Right lobe of liver (tissue), 4 donors: ENCODE measurements around the gene AIPL1.

Experiments
- POLR2A ChIP-seq: fragments of 450-650 bp; IDR thresholded peaks from one replicate; pipeline ENCODE4 v1.6.1; 2017; ENCODE audit warnings: antibody characterized with exemption, mild to moderate bottlenecking
- TF ChIP-seq, protein P1 (sequence below), 4 donors: fragments of 200-600 bp in 3 of 4; fragments of 450-650 bp in 1 of 4; IDR thresholded peaks; one replicate each; pipeline versions ENCODE4 v1.5.1 to v1.8.0; 2016 to 2022; ENCODE audit warnings: antibody characterized with exemption in 4 of 4, mild to moderate bottlenecking in 2 of 4
- donor health status: DM: no; HTN: no; CAD: no.
- donor health status: DM: no; HTN: no; CAD: no.
- donor health status: DM: no; HTN: yes; CAD: no.

DNA sequence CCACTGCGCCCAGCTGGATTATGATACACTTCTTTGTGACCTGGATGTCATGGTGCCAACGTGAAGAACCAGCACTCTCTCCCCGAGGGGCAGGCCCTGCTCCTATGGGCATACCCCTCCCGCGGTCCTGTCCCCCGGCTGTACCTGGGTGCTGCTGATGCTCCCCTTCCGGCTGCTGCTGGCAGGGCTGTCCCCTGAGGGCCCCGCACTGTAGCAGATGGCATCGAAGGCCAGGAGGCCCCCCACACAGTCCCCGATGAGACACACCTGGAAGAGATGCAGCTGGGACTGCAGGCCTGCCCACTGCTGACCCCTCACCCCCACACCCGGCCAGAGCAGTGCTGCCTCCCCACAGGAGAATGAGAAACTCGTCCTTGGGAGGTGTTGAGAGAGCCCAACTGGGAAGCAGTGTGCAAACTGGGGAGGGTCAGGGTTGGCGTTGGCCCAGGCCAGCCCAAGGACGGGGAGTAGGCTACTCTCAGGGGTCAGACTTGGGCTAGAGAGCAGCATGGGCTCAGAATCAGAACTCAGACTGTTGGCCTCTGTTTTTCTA lies 43.0 kb upstream of the AIPL1 start:
- TF ChIP-seq, protein P1, sequence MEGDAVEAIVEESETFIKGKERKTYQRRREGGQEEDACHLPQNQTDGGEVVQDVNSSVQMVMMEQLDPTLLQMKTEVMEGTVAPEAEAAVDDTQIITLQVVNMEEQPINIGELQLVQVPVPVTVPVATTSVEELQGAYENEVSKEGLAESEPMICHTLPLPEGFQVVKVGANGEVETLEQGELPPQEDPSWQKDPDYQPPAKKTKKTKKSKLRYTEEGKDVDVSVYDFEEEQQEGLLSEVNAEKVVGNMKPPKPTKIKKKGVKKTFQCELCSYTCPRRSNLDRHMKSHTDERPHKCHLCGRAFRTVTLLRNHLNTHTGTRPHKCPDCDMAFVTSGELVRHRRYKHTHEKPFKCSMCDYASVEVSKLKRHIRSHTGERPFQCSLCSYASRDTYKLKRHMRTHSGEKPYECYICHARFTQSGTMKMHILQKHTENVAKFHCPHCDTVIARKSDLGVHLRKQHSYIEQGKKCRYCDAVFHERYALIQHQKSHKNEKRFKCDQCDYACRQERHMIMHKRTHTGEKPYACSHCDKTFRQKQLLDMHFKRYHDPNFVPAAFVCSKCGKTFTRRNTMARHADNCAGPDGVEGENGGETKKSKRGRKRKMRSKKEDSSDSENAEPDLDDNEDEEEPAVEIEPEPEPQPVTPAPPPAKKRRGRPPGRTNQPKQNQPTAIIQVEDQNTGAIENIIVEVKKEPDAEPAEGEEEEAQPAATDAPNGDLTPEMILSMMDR (IDR thresholded peaks at IDR 0.05) = no peak
- TF ChIP-seq POLR2A = no peak
